Keratinocyte (primary cell): ENCODE results near the gene SRSF1. TPM values are rescaled to one million over a fixed set of nuclear protein-coding genes. Genes with fewer than 3 reads are reported as not detected.
A peak's percentile ranks its signal among the peaks of the same experiment; 100 is the strongest.
"Not testable (repeated sequence)": the region's sequence is repeated elsewhere in the genome, so short reads cannot be mapped to it uniquely, and the experiment has no call there.

Experiments
- DNase-seq: peaks from one replicate; pipeline ENCODE4 v3.0.0-alpha.2; 2011; ENCODE audit warnings: low read depth, missing footprints, low spot score
- FAIRE-seq: peaks from 2 replicates; lab custom pipeline; 2011; peaks lifted over from hg19 to GRCh38; lab: Jason Lieb, UNC
- H2AFZ ChIP-seq: 2 replicates; pipeline ENCODE4 v1.6.0; 2012; ENCODE audit warnings: low read length, control low read depth, inconsistent platforms; ENCODE audit not compliant: control insufficient read depth
- H3K27ac ChIP-seq: 2 replicates; pipeline ENCODE4 v1.5.1; 2011; ENCODE audit warnings: low read length; ENCODE audit not compliant: control insufficient read depth, insufficient read depth
- H3K27me3 ChIP-seq: 3 replicates; pipeline ENCODE4 v1.6.0; 2011; ENCODE audit warnings: low read length; ENCODE audit not compliant: control insufficient read depth, insufficient read depth; ENCODE audit errors: extremely low read depth
- H3K36me3 ChIP-seq, 2 experiments: 2 replicates in 1 of 2; 3 replicates in 1 of 2; pipeline ENCODE4 v1.5.1; 2011; ENCODE audit warnings: low read length in 2 of 2, mild to moderate bottlenecking in 1 of 2; ENCODE audit not compliant: control insufficient read depth in 2 of 2, insufficient read depth in 2 of 2; ENCODE audit errors: extremely low read depth in 1 of 2
- H3K4me1 ChIP-seq: 3 replicates; pipeline ENCODE4 v1.5.1; 2011; ENCODE audit warnings: low read length; ENCODE audit not compliant: control insufficient read depth, insufficient read depth; ENCODE audit errors: extremely low read depth
- H3K4me2 ChIP-seq: 3 replicates; pipeline ENCODE4 v1.6.0; 2011; ENCODE audit warnings: low read depth, low read length; ENCODE audit not compliant: control insufficient read depth, insufficient read depth; ENCODE audit errors: extremely low read depth
- H3K4me3 ChIP-seq, 3 experiments: fragments of 200-600 bp in 1 of 3; sonication (generic) in 1 of 3; 2 replicates in 2 of 3; 3 replicates in 1 of 3; pipeline ENCODE4 v1.5.1; 2011 to 2016; ENCODE audit warnings: low read length in 3 of 3, mild to moderate bottlenecking in 3 of 3, control low read depth in 2 of 3, inconsistent platforms in 1 of 3, low read depth in 1 of 3, mixed read lengths in 1 of 3, mixed run types in 1 of 3, moderate library complexity in 1 of 3; ENCODE audit not compliant: control insufficient read depth in 2 of 3, insufficient read depth in 2 of 3; ENCODE audit errors: extremely low read depth in 1 of 3
- H3K79me2 ChIP-seq: 2 replicates; pipeline ENCODE4 v1.6.0; 2012; ENCODE audit warnings: low read length; ENCODE audit not compliant: control insufficient read depth, insufficient read depth
- H3K9ac ChIP-seq: 3 replicates; pipeline ENCODE4 v1.6.0; 2011; ENCODE audit warnings: low read length; ENCODE audit not compliant: control insufficient read depth, insufficient read depth; ENCODE audit errors: extremely low read depth
- H3K9me1 ChIP-seq: 3 replicates; pipeline ENCODE4 v1.6.0; 2011; ENCODE audit warnings: low read length; ENCODE audit not compliant: control insufficient read depth, insufficient read depth; ENCODE audit errors: extremely low read depth
- H3K9me3 ChIP-seq: 2 replicates; pipeline ENCODE4 v1.5.1; 2012; ENCODE audit warnings: low read depth, low read length; ENCODE audit not compliant: control insufficient read depth
- H4K20me1 ChIP-seq: 3 replicates; pipeline ENCODE4 v1.6.0; 2011; ENCODE audit warnings: low read length; ENCODE audit not compliant: control insufficient read depth, insufficient read depth; ENCODE audit errors: extremely low read depth
- CTCF ChIP-seq, 3 experiments: IDR thresholded peaks in 1 of 3; conservative IDR thresholded peaks in 1 of 3; optimal IDR thresholded peaks in 1 of 3; 2 replicates in 2 of 3; 3 replicates in 1 of 3; pipeline versions ENCODE3 to v1.5.1; 2011; ENCODE audit warnings: low read length in 3 of 3, mild to moderate bottlenecking in 3 of 3, moderate library complexity in 2 of 3, control low read depth in 1 of 3, inconsistent platforms in 1 of 3; ENCODE audit not compliant: insufficient read depth in 2 of 3; ENCODE audit errors: extremely low read depth in 1 of 3
- EZH2 ChIP-seq: IDR thresholded peaks from one replicate; pipeline ENCODE4 v1.6.1; 2012; ENCODE audit warnings: inconsistent platforms, mild to moderate bottlenecking, low read length, moderate library complexity
- dilution Hi-C: fragments of 300-500 bp; cut with MboI; formaldehyde crosslinking; loops from one replicate; pipeline ENCODE4 v1.7.0; 2020; ENCODE audit warnings: low sequenced_read_pairs; ENCODE audit not compliant: extremely low pct_ligation_motif_present
- polyA plus RNA-seq, 5 experiments: library from polyadenylated mRNA; depleted of rRNA in 3 of 5; stranded (reverse) in 3 of 5; stranded (forward) in 1 of 5; unstranded in 1 of 5; fragments of >200 nt; gene quantifications; 1 replicate in 1 of 5; 2 replicates in 3 of 5; 3 replicates in 1 of 5; pipeline versions ENCODE4 v1.2.1 to v1.2.3, GENCODE V29; 2011 to 2012; ENCODE audit warnings: missing spikeins in 2 of 5, low read depth in 1 of 5, low replicate concordance in 1 of 5

SRSF1 gene
- polyA plus RNA-seq, 1 donor (not counting 4 experiments of a cell fraction or from before 2014, with no cell fraction given), result 272 TPM

- Histone ChIP-seq H3K9me1 (no peaks in the 10 kb centered on the region), H3K27me3 (no peaks in the 10 kb centered on the region), H3K36me3 (no peaks in the 10 kb centered on the region), H3K27ac (no peak overlapping the region), H3K9me3 (no peaks in the 10 kb centered on the region), H3K4me2 (no peak overlapping the region), H2AFZ (no peak overlapping the region), H3K4me1 (no peaks in the 10 kb centered on the region), H4K20me1 (no peaks in the 10 kb centered on the region), H3K79me2 (no peaks in the 10 kb centered on the region), H3K9ac (no peak overlapping the region), H3K4me3 (no peak overlapping the region)
- dilution Hi-C loops, result no loop called here
- DNase-seq, result no peak
- no peak for FAIRE-seq
- TF ChIP-seq EZH2 (no peak), CTCF (optimal IDR thresholded peaks at IDR 0.05 in 1 of 3, IDR thresholded peaks at IDR 0.05 in 1 of 3, conservative IDR thresholded peaks at IDR 0.05 in 1 of 3; ENCODE audit: extremely low read depth in 1 of 3, insufficient read depth in 2 of 3, low read length in 3 of 3) (no peak)
Measured at GRCh38 chr17:58047376-58048150, 40.5 kb upstream of the SRSF1 start.

- Histone ChIP-seq H3K27ac (no peak overlapping the region), H3K79me2 (no peaks in the 10 kb centered on the region), H3K9me3 (no peaks in the 10 kb centered on the region), H4K20me1 (no peaks in the 10 kb centered on the region), H3K9ac (no peak overlapping the region), H3K4me2 (no peak overlapping the region), H3K4me3 (no peak overlapping the region), H3K9me1 (no peaks in the 10 kb centered on the region), H3K27me3 (no peaks in the 10 kb centered on the region), H3K4me1 (no peaks in the 10 kb centered on the region), H2AFZ (peak overlapping the region; percentile 37), H3K36me3 (no peaks in the 10 kb centered on the region)
- DNase-seq (no peak), FAIRE-seq (no peak)
- no peak for TF ChIP-seq CTCF (optimal IDR thresholded peaks at IDR 0.05 in 1 of 3, IDR thresholded peaks at IDR 0.05 in 1 of 3, conservative IDR thresholded peaks at IDR 0.05 in 1 of 3; ENCODE audit: extremely low read depth in 1 of 3, insufficient read depth in 2 of 3, low read length in 3 of 3)
- no peak for TF ChIP-seq EZH2
- dilution Hi-C loops, result no loop called here
Measured at GRCh38 chr17:58046239-58047094, 39.4 kb upstream of the SRSF1 start.

- H3K4me3 ChIP-seq, H3K4me1 ChIP-seq, DNase-seq, H3K9ac ChIP-seq, H2AFZ ChIP-seq, FAIRE-seq, H3K79me2 ChIP-seq, H3K9me3 ChIP-seq, H3K9me1 ChIP-seq, H4K20me1 ChIP-seq, H3K27me3 ChIP-seq, H3K4me2 ChIP-seq, dilution Hi-C loops, H3K36me3 ChIP-seq, H3K27ac ChIP-seq: not testable (repeated sequence)
Measured at GRCh38 chr17:58044256-58044655, 37.2 kb upstream of the SRSF1 start.
